Measurements from ENCODE around the gene TNNC2.
A peak's percentile ranks its signal among the peaks of the same experiment; 100 is the strongest.
"Not testable (repeated sequence)": the region's sequence is repeated elsewhere in the genome, so short reads cannot be mapped to it uniquely, and the experiment has no call there.

Gene TNNC2

DNA sequence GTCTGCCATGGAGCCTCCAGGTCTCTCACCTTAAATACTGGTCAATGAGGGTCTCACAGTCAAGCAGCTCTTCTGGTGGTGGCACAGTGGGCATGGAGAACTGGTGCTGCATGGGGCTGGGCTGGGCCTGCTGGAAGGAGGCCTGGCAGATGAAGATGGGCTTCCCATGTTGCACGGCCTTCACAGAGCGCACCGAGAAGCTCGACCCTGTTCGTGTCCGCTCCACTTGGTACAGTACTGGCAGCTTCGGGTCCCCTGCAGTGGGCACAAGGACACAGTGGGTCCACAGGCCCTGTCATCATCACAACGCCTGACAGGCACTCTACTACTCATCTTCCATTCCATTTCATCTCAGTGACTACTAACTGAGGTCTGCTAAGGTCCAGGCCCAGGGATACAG is 21.3 kb upstream of the TNNC2 start:
- no peak for DNase-seq

- no peak for DNase-seq
Measured at GRCh38 chr20:45845452-45845851, 18.3 kb upstream of the TNNC2 start.

- DNase-seq = no peak
Measured at GRCh38 chr20:45843506-45843905, 16.4 kb upstream of the TNNC2 start.

DNA sequence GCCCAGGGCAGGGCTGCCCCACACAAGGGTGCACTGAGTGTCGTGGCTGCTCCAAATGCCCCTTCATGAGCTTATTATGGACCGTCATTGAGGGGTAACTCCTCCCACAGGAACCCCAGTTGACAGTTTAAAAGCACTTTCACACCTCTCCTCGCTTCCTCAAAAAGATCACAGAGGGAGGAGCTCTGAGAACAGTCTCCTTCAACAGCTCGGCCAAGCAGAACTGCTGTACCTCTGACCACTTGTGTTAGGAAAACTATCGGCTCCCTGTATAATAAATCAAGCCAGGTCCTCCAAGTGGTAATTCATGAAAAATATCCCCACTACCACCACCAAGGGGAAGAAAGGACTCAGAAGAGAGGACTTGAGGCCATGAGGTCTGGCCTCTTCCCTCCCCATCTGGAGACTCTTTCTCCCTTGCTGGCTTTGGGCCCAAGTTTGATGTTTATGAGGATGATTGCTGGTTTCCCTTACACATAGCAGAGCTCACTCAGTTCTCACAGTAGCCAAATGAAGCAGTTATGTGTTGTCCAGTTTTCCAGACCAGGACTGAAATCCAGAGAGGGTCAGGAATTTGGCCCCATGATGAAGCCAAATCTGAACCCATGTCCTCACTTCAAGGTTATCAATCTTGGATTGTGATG is 15.2 kb upstream of the TNNC2 start:
- DNase-seq = no peak

DNA sequence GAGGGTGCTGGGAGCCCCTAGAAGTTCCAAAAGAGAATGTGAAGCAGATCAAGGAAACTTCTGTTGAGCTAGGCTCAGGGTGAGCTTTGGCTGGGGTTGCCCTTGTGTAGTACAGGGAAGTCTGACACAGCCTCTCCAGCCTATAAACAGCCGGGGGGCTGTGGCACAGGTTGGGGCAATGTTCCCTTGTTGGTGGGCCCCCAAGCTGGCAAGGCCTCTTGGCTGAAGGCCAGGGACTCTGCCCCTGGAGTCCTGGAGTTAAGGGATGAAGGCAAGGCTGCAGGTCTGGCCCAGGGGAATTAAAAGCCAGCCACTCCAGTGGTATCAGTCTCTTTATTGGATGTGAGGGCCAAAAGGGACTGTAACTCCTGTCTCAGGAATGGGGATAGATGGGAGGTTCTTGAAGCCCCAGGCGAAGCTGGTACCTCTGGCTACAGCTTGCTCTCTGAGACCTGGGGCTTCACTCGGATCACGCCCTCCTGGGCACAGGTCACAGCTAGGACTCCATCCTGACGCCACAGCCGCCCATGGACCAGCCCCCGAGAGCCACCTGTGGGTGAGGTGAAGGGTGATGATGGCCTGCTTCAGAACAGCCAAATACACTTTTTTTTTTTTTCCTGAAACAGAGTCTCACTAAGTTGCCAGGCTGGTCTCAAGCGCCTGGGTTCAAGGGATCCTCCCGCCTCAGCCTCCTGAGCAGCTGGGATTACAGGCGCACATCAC is 14.5 kb upstream of the TNNC2 start:
- no peak for DNase-seq

DNA sequence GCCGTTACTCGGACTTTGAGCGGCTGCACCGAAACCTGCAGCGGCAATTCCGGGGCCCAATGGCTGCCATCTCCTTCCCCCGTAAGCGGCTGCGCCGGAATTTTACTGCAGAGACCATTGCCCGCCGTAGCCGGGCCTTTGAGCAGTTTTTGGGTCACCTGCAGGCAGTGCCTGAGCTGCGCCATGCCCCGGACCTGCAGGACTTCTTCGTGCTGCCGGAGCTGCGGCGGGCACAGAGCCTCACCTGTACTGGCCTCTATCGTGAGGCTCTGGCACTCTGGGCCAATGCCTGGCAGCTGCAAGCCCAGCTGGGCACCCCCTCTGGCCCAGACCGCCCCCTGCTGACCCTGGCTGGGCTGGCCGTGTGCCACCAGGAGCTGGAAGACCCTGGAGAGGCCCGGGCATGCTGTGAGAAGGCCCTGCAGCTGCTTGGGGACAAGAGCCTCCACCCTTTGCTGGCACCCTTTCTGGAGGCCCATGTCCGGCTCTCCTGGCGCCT is 13.6 kb upstream of the TNNC2 start:
- DNase-seq = no peak

GRCh38 chr20:45836841-45837240 is 9.7 kb upstream of the TNNC2 start:
- DNase-seq = no peak

- no peak for DNase-seq
Measured at GRCh38 chr20:45835825-45836224, 8.7 kb upstream of the TNNC2 start.

- DNase-seq = no peak
Measured at GRCh38 chr20:45835329-45835765, 8.2 kb upstream of the TNNC2 start.

DNA sequence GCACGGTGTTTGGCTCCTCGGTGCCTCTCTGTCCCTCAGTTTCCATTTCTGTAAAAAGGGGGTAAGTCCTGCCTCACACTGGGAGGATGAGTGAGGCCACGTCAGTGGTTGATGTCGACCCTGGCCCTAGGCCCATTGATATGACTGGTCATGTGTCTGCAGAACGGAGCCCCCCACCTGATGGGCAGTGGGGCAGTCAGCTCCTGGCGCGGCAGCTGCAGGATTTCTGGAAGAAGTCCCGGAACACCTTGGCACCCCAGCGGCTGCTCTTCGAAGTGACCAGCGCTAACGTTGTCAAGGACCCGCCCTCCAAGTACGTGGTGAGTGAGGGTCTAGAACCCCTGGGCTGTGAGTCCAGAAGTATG is 7.7 kb upstream of the TNNC2 start:
- no peak for DNase-seq

- peak; percentile 71 for DNase-seq
Measured at GRCh38 chr20:45833883-45834796, 7.0 kb upstream of the TNNC2 start.

DNA sequence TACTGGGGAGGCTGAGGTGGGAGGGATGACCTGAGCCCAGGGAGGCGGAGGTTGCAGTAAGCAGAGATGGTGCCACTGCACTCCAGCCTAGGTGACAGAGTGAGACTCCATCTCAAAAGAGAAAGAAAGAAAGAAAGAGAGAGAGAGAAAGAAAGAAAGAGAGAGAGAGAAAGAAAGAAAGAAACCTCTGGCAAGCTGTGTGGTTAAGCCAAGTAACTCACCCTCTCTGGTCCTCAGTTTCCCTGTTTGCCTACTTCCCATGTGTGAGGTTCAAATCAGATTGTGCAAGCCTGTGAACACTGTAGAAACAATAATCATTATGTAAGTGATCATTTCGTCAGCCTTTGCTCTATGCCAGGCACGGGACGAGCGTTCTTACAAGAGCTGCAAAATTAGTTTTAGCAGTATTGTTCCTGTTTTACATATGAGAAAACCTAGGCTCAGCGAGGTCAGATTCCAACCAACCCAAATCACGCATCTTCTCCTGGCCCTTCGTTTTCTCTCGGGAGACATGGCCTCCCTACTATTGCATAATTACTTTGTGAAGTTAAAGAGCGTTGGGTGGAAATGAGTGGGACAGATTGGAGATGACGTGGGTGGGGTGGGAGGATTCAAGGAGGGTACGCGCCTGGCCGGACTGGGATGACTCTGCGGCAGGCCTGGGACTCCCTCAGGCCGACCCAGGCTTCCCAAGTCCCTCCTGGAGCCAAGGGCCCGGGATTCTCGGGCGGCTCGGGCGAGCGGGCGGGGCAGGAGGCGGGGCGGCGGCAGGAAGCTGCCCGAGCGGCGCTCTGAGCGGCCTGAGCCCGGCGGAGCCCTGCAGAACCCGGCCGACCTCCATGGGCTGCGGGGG is 6.1 kb upstream of the TNNC2 start, which contains the start of gene SNX21:
SNX21 (plus strand) TSS at position 770 of the 853 bp plus-strand sequence. CDS start 121 bp downstream, outside the sequence.
- peak; percentile 62 for DNase-seq

DNA sequence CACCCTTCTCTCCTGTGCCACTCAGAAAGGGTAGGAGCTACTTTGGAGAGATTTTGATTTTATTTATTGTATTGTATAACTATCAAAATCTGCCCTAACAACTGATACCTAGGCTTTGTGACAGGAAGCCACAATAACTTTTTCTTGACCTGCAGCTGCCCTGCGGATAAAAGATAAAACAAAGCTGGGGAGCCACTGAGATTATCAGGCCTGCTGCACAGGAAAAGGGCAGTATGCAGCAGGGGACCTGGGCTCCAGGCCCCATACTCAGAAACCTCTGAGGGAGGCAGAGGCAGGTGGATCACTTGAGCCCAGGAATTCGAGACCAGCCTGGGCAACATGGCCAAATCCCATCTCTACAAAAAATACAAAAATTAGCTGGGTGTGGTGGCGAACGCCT is 5.5 kb upstream of the TNNC2 start:
- no peak for DNase-seq

- not testable (repeated sequence) for DNase-seq
Measured at GRCh38 chr20:45829673-45830106, 2.6 kb upstream of the TNNC2 start.

GRCh38 chr20:45828589-45828988 is 1.5 kb upstream of the TNNC2 start:
- no peak for DNase-seq

- no peak for DNase-seq
Measured at GRCh38 chr20:45827712-45828111, 600 bp upstream of the TNNC2 start.

GRCh38 chr20:45826381-45827019 is 612 bp downstream of the TNNC2 start:
- no peak for DNase-seq

- DNase-seq = peak; percentile 75
Measured at GRCh38 chr20:45823949-45824835, 2.9 kb downstream of the TNNC2 start.

DNA sequence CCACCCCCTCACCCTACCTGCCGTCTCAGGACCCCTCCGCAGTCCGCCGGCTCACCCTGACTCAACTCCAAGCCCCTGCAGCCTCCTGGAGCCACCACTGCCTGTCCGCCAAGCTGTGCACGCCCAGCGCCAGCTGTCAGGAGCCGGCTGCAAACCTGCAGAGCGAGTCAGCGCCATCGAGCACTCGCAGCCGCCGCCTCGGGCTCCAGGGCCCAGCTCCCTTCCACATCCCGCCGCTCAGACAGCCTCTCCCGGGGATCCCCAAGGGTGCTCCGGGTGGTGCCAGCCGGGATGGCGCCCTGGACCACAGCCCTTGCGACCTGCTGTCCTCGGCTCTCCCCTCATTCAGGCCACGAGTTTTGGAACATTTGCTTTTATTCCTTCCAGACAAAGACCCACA is 4.3 kb downstream of the TNNC2 start:
- DNase-seq = no peak

DNA sequence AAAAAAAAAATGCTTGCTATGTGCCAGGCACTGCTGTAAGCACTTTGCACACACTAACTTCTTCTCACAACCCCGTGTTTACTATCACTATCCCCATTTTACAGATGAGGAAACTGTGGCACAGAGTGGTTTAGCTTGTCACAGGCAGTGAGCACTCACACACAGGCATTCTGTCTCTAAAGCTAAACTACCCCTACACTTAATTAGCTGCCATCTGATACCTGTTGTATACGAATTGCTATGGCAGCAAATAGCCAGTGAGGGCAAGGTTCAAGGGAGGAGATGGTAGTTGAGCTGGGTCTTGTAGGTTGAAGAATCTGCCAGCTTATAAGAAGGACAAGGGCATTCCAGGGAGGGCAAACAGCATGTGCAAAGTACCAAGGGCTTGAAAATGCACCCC is 5.2 kb downstream of the TNNC2 start:
- DNase-seq = no peak

- no peak for DNase-seq
Measured at GRCh38 chr20:45819466-45819865, 7.6 kb downstream of the TNNC2 start.

All from activated CD8-positive, alpha-beta memory T cell treated with anti-CD3 and anti-CD28 coated beads, Interleukin-2, amount 50 U/mL, for 48 hours (primary cell).